ENCODE results near the gene ARHGAP42.

GRCh38 chr11:100769617-100770016 is 82.5 kb downstream of the ARHGAP42 start:
- TF ChIP-seq POLR2A (IDR thresholded peaks at IDR 0.05; ENCODE audit: low read depth, low read length) = no peak
- no peak for TF ChIP-seq POLR2AphosphoS5 (IDR thresholded peaks at IDR 0.05; ENCODE audit: low read depth, low read length)
- no peak for TF ChIP-seq TAF1 (IDR thresholded peaks at IDR 0.05; ENCODE audit: borderline replicate concordance, low read depth, low read length)

Data from GM12892 (cell line).